ENCODE data around the gene HOXC5.

DNA sequence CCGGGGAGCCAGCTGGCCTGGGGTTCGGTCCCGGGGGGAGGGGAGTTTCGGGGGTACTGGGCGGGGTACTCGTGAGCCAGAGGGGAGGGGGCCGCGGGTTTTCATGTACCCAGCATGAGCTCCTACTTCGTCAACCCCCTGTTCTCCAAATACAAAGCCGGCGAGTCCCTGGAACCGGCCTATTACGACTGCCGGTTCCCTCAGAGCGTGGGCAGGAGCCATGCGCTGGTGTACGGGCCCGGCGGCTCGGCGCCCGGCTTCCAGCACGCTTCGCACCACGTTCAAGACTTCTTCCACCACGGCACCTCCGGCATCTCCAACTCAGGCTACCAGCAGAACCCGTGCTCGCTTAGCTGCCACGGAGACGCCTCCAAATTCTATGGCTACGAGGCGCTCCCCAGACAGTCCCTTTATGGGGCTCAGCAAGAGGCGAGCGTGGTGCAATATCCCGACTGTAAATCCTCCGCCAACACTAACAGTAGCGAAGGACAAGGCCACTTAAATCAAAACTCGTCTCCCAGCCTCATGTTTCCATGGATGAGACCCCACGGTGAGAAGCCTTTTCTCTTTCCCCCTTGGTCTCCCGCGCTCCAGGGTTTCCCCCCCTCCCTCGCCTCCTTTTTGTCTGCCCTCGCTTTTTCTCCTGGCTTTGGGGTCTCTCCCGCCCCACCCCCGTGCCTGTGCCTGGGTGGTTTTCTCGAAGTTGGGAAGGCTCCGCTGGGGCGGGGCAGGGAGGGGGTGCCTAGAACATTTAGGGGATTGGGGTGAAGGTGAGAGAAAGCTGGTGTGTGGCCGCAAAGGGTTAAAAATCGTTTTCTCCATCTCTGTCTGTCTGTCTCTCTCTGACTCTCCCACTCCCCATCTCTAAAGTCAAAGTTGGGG, 23.4 kb upstream of the HOXC5 start:
- TF ChIP-seq CTCF (IDR thresholded peaks at IDR 0.05) = no peak
- TF ChIP-seq POLR2A (IDR thresholded peaks at IDR 0.05) = no peak
